GM21619 (cell line): Measurements from ENCODE around the gene USP12.
"Not testable (repeated sequence)": the region's sequence is repeated elsewhere in the genome, so short reads cannot be mapped to it uniquely, and the experiment has no call there.

ENCODE experiments used
- ATAC-seq: cut with Tn5 transposase; IDR thresholded peaks from one replicate; pipeline ENCODE4 v1.9.1; 2021; ENCODE audit not compliant: unreplicated experiment

The USP12 gene

GRCh38 chr13:27080018-27080948 lies 91.3 kb downstream of the USP12 start:
- no peak for ATAC-seq

- ATAC-seq, result no peak
These were observed 92.1 kb downstream of the USP12 start for GRCh38 chr13:27079421-27079958.

GRCh38 chr13:27077451-27077850 lies 94.2 kb downstream of the USP12 start:
- no peak for ATAC-seq

GRCh38 chr13:27076421-27076820 lies 95.2 kb downstream of the USP12 start:
- ATAC-seq, result no peak

- ATAC-seq, result no peak
These were observed 98.4 kb downstream of the USP12 start for GRCh38 chr13:27073186-27073585.

GRCh38 chr13:27066123-27066522 lies 105.5 kb downstream of the USP12 start:
- not testable (repeated sequence) for ATAC-seq

- no peak for ATAC-seq
These were observed 106.0 kb downstream of the USP12 start for GRCh38 chr13:27065582-27065981.

- no peak for ATAC-seq
These were observed 107.2 kb downstream of the USP12 start for GRCh38 chr13:27064252-27064995.

GRCh38 chr13:27057817-27058216 lies 113.8 kb downstream of the USP12 start:
- no peak for ATAC-seq

- ATAC-seq, result no peak
These were observed 116.1 kb downstream of the USP12 start for GRCh38 chr13:27055526-27055925.

- ATAC-seq, result no peak
These were observed 116.9 kb downstream of the USP12 start for GRCh38 chr13:27054760-27055159.

- ATAC-seq, result no peak
These were observed 117.6 kb downstream of the USP12 start for GRCh38 chr13:27053902-27054595.

GRCh38 chr13:27053210-27053884 lies 118.3 kb downstream of the USP12 start:
- ATAC-seq, result no peak

- no peak for ATAC-seq
These were observed 118.9 kb downstream of the USP12 start for GRCh38 chr13:27052551-27053208.

GRCh38 chr13:27047081-27047480 lies 124.5 kb downstream of the USP12 start:
- ATAC-seq, result no peak

GRCh38 chr13:27044837-27045570 lies 126.6 kb downstream of the USP12 start:
- peak; percentile 62 for ATAC-seq

- ATAC-seq, result no peak
These were observed 128.6 kb downstream of the USP12 start for GRCh38 chr13:27043013-27043412.

- ATAC-seq, result no peak
These were observed 130.3 kb downstream of the USP12 start for GRCh38 chr13:27041341-27041740.

- no peak for ATAC-seq
These were observed 130.8 kb downstream of the USP12 start for GRCh38 chr13:27040826-27041108.
